DND-41 (cell line): ENCODE results near the gene RXRB.

Source experiments
- ATAC-seq: fragments of 200-7000 bp; cut with Tn5 transposase; 3 replicates; pipeline ENCODE4 v1.9.1; 2021; ENCODE audit warnings: low read depth; ENCODE audit not compliant: insufficient read depth
- DNase-seq: peaks from one replicate; pipeline ENCODE4 v3.0.0-alpha.2; 2020
- H2AFZ ChIP-seq: 2 replicates; pipeline ENCODE4 v1.6.0; 2012; ENCODE audit warnings: low read depth, low read length
- H3K27ac ChIP-seq: 2 replicates; pipeline ENCODE4 v1.5.1; 2012; ENCODE audit warnings: low read length, inconsistent platforms
- H3K27me3 ChIP-seq: fragments of 200-600 bp; sonication (generic); 2 replicates; pipeline ENCODE4 v1.6.0; 2012; ENCODE audit warnings: low read length, mild to moderate bottlenecking, inconsistent platforms; ENCODE audit not compliant: insufficient read depth, poor library complexity
- H3K36me3 ChIP-seq: 2 replicates; pipeline ENCODE4 v1.5.1; 2012; ENCODE audit warnings: low read length, inconsistent platforms; ENCODE audit not compliant: insufficient read depth
- H3K4me1 ChIP-seq: 2 replicates; pipeline ENCODE4 v1.5.1; 2012; ENCODE audit warnings: mild to moderate bottlenecking, low read length; ENCODE audit not compliant: insufficient read depth
- H3K4me2 ChIP-seq: 2 replicates; pipeline ENCODE4 v1.6.0; 2012; ENCODE audit warnings: mild to moderate bottlenecking, moderate library complexity, low read length, inconsistent platforms; ENCODE audit not compliant: insufficient read depth
- H3K4me3 ChIP-seq, 2 experiments: fragments of 200-600 bp in 1 of 2; shearing (Covaris generic) in 1 of 2; 2 replicates each; pipeline ENCODE4 v1.5.1; 2012 to 2016; ENCODE audit warnings: inconsistent platforms in 2 of 2, low read length in 2 of 2, mild to moderate bottlenecking in 2 of 2, low read depth in 1 of 2, moderate library complexity in 1 of 2
- H3K79me2 ChIP-seq: 2 replicates; pipeline ENCODE4 v1.6.0; 2012; ENCODE audit warnings: low read length, inconsistent platforms; ENCODE audit not compliant: insufficient read depth
- H3K9ac ChIP-seq: 2 replicates; pipeline ENCODE4 v1.6.0; 2012; ENCODE audit warnings: low read depth, mild to moderate bottlenecking, inconsistent platforms, low read length, moderate library complexity
- H3K9me3 ChIP-seq: 2 replicates; pipeline ENCODE4 v1.5.1; 2012; ENCODE audit warnings: low read length, moderate library complexity, mild to moderate bottlenecking, inconsistent platforms; ENCODE audit not compliant: insufficient read depth, severe bottlenecking
- H4K20me1 ChIP-seq: 2 replicates; pipeline ENCODE4 v1.6.0; 2012; ENCODE audit warnings: low read length; ENCODE audit not compliant: insufficient read depth
- EZH2 ChIP-seq: IDR thresholded peaks from 3 replicates; pipeline ENCODE4 v1.6.1; 2012; ENCODE audit warnings: borderline replicate concordance, low read depth, mild to moderate bottlenecking, moderate library complexity, low read length, inconsistent platforms; ENCODE audit not compliant: severe bottlenecking
- TF ChIP-seq, protein P1 (sequence below): IDR thresholded peaks from 2 replicates; pipeline ENCODE4 v1.5.1; 2012; ENCODE audit warnings: borderline replicate concordance, low read length, moderate library complexity, mild to moderate bottlenecking; ENCODE audit not compliant: poor library complexity, severe bottlenecking; ENCODE audit errors: extremely low read depth

The RXRB gene

DNA sequence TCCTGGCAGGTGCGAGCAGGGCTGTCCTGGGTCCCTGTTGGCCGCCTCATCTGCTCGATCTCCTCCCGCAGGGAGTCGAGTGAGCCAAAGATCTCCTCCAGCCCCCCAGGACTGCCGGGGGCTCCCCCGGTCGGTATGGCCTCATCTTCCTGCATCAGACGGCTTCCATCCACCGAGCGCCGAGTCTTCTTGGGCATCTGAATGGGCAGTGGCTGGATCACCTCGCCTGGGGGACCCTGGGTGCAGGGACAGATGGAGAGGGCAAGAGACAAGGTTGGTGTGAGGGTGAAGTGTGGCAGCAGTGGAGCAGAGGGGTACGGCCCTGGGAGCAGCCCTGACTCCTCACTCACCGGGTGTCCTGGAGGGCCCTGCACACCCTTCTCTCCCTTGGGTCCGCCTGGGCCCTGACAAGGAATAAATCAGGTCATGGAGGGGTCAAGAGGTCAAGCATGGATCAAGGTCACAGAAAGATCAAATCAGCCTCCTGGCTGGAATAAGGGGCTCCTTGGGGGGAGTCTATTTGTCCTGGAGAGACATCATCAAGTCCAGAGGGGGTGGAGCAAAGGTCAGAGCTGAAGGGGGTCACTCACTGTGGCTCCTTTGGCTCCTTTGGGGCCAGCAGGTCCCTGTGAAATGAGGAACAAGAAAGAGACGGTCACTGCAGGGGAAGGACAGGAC is 34.7 kb downstream of the RXRB start:
- Histone ChIP-seq H3K9ac (no peak overlapping the region), H3K27me3 (no peaks in the 10 kb centered on the region), H2AFZ (no peak overlapping the region), H3K9me3 (no peaks in the 10 kb centered on the region), H3K27ac (no peak overlapping the region), H3K4me3 (no peak overlapping the region), H3K4me1 (peaks cover 11% of the 10 kb centered on the region), H4K20me1 (no peaks in the 10 kb centered on the region), H3K36me3 (no peaks in the 10 kb centered on the region), H3K79me2 (no peaks in the 10 kb centered on the region), H3K4me2 (no peak overlapping the region)
- no peak for TF ChIP-seq EZH2
- TF ChIP-seq, protein P1, sequence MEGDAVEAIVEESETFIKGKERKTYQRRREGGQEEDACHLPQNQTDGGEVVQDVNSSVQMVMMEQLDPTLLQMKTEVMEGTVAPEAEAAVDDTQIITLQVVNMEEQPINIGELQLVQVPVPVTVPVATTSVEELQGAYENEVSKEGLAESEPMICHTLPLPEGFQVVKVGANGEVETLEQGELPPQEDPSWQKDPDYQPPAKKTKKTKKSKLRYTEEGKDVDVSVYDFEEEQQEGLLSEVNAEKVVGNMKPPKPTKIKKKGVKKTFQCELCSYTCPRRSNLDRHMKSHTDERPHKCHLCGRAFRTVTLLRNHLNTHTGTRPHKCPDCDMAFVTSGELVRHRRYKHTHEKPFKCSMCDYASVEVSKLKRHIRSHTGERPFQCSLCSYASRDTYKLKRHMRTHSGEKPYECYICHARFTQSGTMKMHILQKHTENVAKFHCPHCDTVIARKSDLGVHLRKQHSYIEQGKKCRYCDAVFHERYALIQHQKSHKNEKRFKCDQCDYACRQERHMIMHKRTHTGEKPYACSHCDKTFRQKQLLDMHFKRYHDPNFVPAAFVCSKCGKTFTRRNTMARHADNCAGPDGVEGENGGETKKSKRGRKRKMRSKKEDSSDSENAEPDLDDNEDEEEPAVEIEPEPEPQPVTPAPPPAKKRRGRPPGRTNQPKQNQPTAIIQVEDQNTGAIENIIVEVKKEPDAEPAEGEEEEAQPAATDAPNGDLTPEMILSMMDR, result no peak
- DNase-seq (no peak), ATAC-seq (no peak)

DNA sequence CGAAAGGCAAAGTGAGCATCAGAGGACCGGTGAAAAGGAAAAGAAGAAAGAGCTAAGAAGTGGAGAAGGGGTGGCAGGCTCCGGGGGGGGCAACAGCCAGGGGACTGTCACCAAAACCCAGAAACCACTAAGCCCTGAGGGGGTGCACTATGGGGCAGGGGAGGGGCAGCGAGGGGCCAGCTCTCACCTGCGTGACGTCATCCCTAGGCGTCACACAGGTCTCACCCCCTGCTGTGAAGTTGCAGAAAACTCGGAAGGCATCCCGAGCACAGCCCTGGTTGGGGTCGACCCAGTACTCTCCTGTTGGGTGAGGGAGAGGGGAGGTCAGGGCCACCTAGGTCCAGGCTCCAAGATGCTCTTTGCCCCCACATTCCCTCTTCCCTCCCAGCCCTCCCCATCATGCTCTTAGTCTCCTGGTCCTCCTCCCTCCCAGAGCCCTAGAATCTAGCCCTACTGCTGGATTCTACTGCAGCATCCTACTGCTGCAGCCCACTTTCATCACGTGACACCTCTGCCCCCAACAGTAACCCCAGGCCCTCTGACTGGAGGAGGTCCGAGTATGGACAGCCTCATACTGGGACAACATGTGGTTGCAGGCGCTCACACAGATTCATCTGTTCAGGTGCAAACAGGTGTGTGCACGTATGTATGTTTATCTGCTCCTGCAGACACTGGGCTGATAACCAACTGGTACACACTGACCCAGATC is 35.6 kb downstream of the RXRB start:
- H3K9me3 ChIP-seq, result no peaks in the 10 kb centered on the region
- no peaks in the 10 kb centered on the region for H3K79me2 ChIP-seq
- H4K20me1 ChIP-seq, result no peaks in the 10 kb centered on the region
- H3K4me1 ChIP-seq, result peaks cover 11% of the 10 kb centered on the region
- no peak overlapping the region for H3K4me3 ChIP-seq
- H3K27ac ChIP-seq, result no peak overlapping the region
- no peak for TF ChIP-seq EZH2
- TF ChIP-seq, protein P1, result no peak
- no peak for DNase-seq
- H3K9ac ChIP-seq, result no peak overlapping the region
- H3K27me3 ChIP-seq, result peaks cover under 1% of the 10 kb centered on the region
- H3K4me2 ChIP-seq, result no peak overlapping the region
- ATAC-seq, result no peak
- H2AFZ ChIP-seq, result no peak overlapping the region
- H3K36me3 ChIP-seq, result no peaks in the 10 kb centered on the region

DNA sequence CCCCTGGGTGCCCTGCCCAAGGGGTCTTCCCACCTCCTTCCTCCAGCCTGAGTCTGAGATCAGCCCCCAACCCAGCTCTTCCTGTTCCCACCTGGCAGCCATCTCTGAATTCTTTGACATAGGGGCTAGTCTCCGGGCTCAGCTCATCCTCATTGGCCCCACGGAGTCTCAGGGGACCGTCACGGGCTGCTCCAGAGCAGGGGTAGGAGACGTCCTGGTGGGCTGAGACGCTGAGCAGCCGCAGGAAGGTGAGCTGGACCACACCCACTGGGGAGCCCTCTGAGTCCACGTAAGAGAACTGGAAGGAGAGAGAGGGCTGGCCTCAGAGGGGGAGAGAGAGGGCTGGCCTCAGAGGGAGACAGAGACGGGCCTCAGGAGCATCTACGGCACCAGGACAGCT is 36.3 kb downstream of the RXRB start:
- Histone ChIP-seq H3K79me2 (no peaks in the 10 kb centered on the region), H3K9ac (no peak overlapping the region), H3K36me3 (no peaks in the 10 kb centered on the region), H3K9me3 (no peaks in the 10 kb centered on the region), H3K4me3 (no peak overlapping the region), H4K20me1 (no peaks in the 10 kb centered on the region), H3K27me3 (peaks cover 5% of the 10 kb centered on the region), H2AFZ (no peak overlapping the region), H3K4me1 (peaks cover 11% of the 10 kb centered on the region), H3K4me2 (no peak overlapping the region), H3K27ac (no peak overlapping the region)
- ATAC-seq, result no peak
- DNase-seq, result no peak
- TF ChIP-seq EZH2, result no peak
- TF ChIP-seq, protein P1, result no peak
